Keratinocyte (primary cell): Measurements from ENCODE around the gene FBXO10. TPM values are rescaled to one million over a fixed set of nuclear protein-coding genes. Genes with fewer than 3 reads are reported as not detected.

Experiments
- DNase-seq: peaks from one replicate; pipeline ENCODE4 v3.0.0-alpha.2; 2011; ENCODE audit warnings: low read depth, missing footprints, low spot score
- FAIRE-seq: peaks from 2 replicates; lab custom pipeline; 2011; peaks lifted over from hg19 to GRCh38; lab: Jason Lieb, UNC
- H2AFZ ChIP-seq: 2 replicates; pipeline ENCODE4 v1.6.0; 2012; ENCODE audit warnings: low read length, control low read depth, inconsistent platforms; ENCODE audit not compliant: control insufficient read depth
- H3K27ac ChIP-seq: 2 replicates; pipeline ENCODE4 v1.5.1; 2011; ENCODE audit warnings: low read length; ENCODE audit not compliant: control insufficient read depth, insufficient read depth
- H3K27me3 ChIP-seq: 3 replicates; pipeline ENCODE4 v1.6.0; 2011; ENCODE audit warnings: low read length; ENCODE audit not compliant: control insufficient read depth, insufficient read depth; ENCODE audit errors: extremely low read depth
- H3K36me3 ChIP-seq, 2 experiments: 2 replicates in 1 of 2; 3 replicates in 1 of 2; pipeline ENCODE4 v1.5.1; 2011; ENCODE audit warnings: low read length in 2 of 2, mild to moderate bottlenecking in 1 of 2; ENCODE audit not compliant: control insufficient read depth in 2 of 2, insufficient read depth in 2 of 2; ENCODE audit errors: extremely low read depth in 1 of 2
- H3K4me1 ChIP-seq: 3 replicates; pipeline ENCODE4 v1.5.1; 2011; ENCODE audit warnings: low read length; ENCODE audit not compliant: control insufficient read depth, insufficient read depth; ENCODE audit errors: extremely low read depth
- H3K4me2 ChIP-seq: 3 replicates; pipeline ENCODE4 v1.6.0; 2011; ENCODE audit warnings: low read depth, low read length; ENCODE audit not compliant: control insufficient read depth, insufficient read depth; ENCODE audit errors: extremely low read depth
- H3K4me3 ChIP-seq, 3 experiments: fragments of 200-600 bp in 1 of 3; sonication (generic) in 1 of 3; 2 replicates in 2 of 3; 3 replicates in 1 of 3; pipeline ENCODE4 v1.5.1; 2011 to 2016; ENCODE audit warnings: low read length in 3 of 3, mild to moderate bottlenecking in 3 of 3, control low read depth in 2 of 3, inconsistent platforms in 1 of 3, low read depth in 1 of 3, mixed read lengths in 1 of 3, mixed run types in 1 of 3, moderate library complexity in 1 of 3; ENCODE audit not compliant: control insufficient read depth in 2 of 3, insufficient read depth in 2 of 3; ENCODE audit errors: extremely low read depth in 1 of 3
- H3K79me2 ChIP-seq: 2 replicates; pipeline ENCODE4 v1.6.0; 2012; ENCODE audit warnings: low read length; ENCODE audit not compliant: control insufficient read depth, insufficient read depth
- H3K9ac ChIP-seq: 3 replicates; pipeline ENCODE4 v1.6.0; 2011; ENCODE audit warnings: low read length; ENCODE audit not compliant: control insufficient read depth, insufficient read depth; ENCODE audit errors: extremely low read depth
- H3K9me1 ChIP-seq: 3 replicates; pipeline ENCODE4 v1.6.0; 2011; ENCODE audit warnings: low read length; ENCODE audit not compliant: control insufficient read depth, insufficient read depth; ENCODE audit errors: extremely low read depth
- H3K9me3 ChIP-seq: 2 replicates; pipeline ENCODE4 v1.5.1; 2012; ENCODE audit warnings: low read depth, low read length; ENCODE audit not compliant: control insufficient read depth
- H4K20me1 ChIP-seq: 3 replicates; pipeline ENCODE4 v1.6.0; 2011; ENCODE audit warnings: low read length; ENCODE audit not compliant: control insufficient read depth, insufficient read depth; ENCODE audit errors: extremely low read depth
- CTCF ChIP-seq, 3 experiments: IDR thresholded peaks in 1 of 3; conservative IDR thresholded peaks in 1 of 3; optimal IDR thresholded peaks in 1 of 3; 2 replicates in 2 of 3; 3 replicates in 1 of 3; pipeline versions ENCODE3 to v1.5.1; 2011; ENCODE audit warnings: low read length in 3 of 3, mild to moderate bottlenecking in 3 of 3, moderate library complexity in 2 of 3, control low read depth in 1 of 3, inconsistent platforms in 1 of 3; ENCODE audit not compliant: insufficient read depth in 2 of 3; ENCODE audit errors: extremely low read depth in 1 of 3
- EZH2 ChIP-seq: IDR thresholded peaks from one replicate; pipeline ENCODE4 v1.6.1; 2012; ENCODE audit warnings: inconsistent platforms, mild to moderate bottlenecking, low read length, moderate library complexity
- dilution Hi-C: fragments of 300-500 bp; cut with MboI; formaldehyde crosslinking; loops from one replicate; pipeline ENCODE4 v1.7.0; 2020; ENCODE audit warnings: low sequenced_read_pairs; ENCODE audit not compliant: extremely low pct_ligation_motif_present
- polyA plus RNA-seq, 5 experiments: library from polyadenylated mRNA; depleted of rRNA in 3 of 5; stranded (reverse) in 3 of 5; stranded (forward) in 1 of 5; unstranded in 1 of 5; fragments of >200 nt; gene quantifications; 1 replicate in 1 of 5; 2 replicates in 3 of 5; 3 replicates in 1 of 5; pipeline versions ENCODE4 v1.2.1 to v1.2.3, GENCODE V29; 2011 to 2012; ENCODE audit warnings: missing spikeins in 2 of 5, low read depth in 1 of 5, low replicate concordance in 1 of 5

FBXO10 gene
- polyA plus RNA-seq, 1 donor (not counting 4 experiments of a cell fraction or from before 2014, with no cell fraction given): 4.1 TPM

- H3K9ac ChIP-seq: no peak overlapping the region
- no peak overlapping the region for H3K4me2 ChIP-seq
- H3K36me3 ChIP-seq: peaks cover 2 to 23% of the 10 kb centered on the region in 2 experiments
- no peaks in the 10 kb centered on the region for H3K9me1 ChIP-seq
- no peaks in the 10 kb centered on the region for H3K9me3 ChIP-seq
- H3K79me2 ChIP-seq: no peaks in the 10 kb centered on the region
- FAIRE-seq: no peak
- H3K4me3 ChIP-seq: no peak overlapping the region
- H3K4me1 ChIP-seq: no peaks in the 10 kb centered on the region
- TF ChIP-seq CTCF (optimal IDR thresholded peaks at IDR 0.05 in 1 of 3, IDR thresholded peaks at IDR 0.05 in 1 of 3, conservative IDR thresholded peaks at IDR 0.05 in 1 of 3; ENCODE audit: extremely low read depth in 1 of 3, insufficient read depth in 2 of 3, low read length in 3 of 3) (no peak), EZH2 (no peak)
- DNase-seq: no peak
- dilution Hi-C loops: no loop called here
- no peak overlapping the region for H2AFZ ChIP-seq
- H3K27ac ChIP-seq: no peak overlapping the region
- H4K20me1 ChIP-seq: no peaks in the 10 kb centered on the region
- H3K27me3 ChIP-seq: no peaks in the 10 kb centered on the region
Measured at GRCh38 chr9:37522971-37523370, 53.2 kb downstream of the FBXO10 start.

GRCh38 chr9:37521111-37521510, 55.1 kb downstream of the FBXO10 start:
- H3K9me1 ChIP-seq: no peaks in the 10 kb centered on the region
- peaks cover 2 to 24% of the 10 kb centered on the region in 2 experiments for H3K36me3 ChIP-seq
- DNase-seq (no peak), FAIRE-seq (no peak)
- TF ChIP-seq CTCF (optimal IDR thresholded peaks at IDR 0.05 in 1 of 3, IDR thresholded peaks at IDR 0.05 in 1 of 3, conservative IDR thresholded peaks at IDR 0.05 in 1 of 3; ENCODE audit: extremely low read depth in 1 of 3, insufficient read depth in 2 of 3, low read length in 3 of 3) (no peak), EZH2 (no peak)
- no peak overlapping the region for H3K4me3 ChIP-seq
- H3K4me1 ChIP-seq: no peaks in the 10 kb centered on the region
- H2AFZ ChIP-seq: no peak overlapping the region
- H3K9me3 ChIP-seq: no peaks in the 10 kb centered on the region
- dilution Hi-C loops: no loop called here
- H3K79me2 ChIP-seq: no peaks in the 10 kb centered on the region
- H4K20me1 ChIP-seq: no peaks in the 10 kb centered on the region
- H3K9ac ChIP-seq: no peak overlapping the region
- H3K27ac ChIP-seq: no peak overlapping the region
- no peak overlapping the region for H3K4me2 ChIP-seq
- no peaks in the 10 kb centered on the region for H3K27me3 ChIP-seq
